Suprapubic skin (tissue), 4 donors: ENCODE results near the gene PHETA1.

ENCODE experiments used
- EP300 ChIP-seq: sonication (generic); formaldehyde crosslinking; IDR thresholded peaks from one replicate; pipeline ENCODE4 v1.6.1; 2017; ENCODE audit warnings: antibody characterized with exemption
- POLR2A ChIP-seq, 2 donors: fragments of 450-650 bp; IDR thresholded peaks; one replicate each; pipeline ENCODE4 v1.6.1; 2017; ENCODE audit warnings: antibody characterized with exemption in 2 of 2, mild to moderate bottlenecking in 2 of 2, moderate library complexity in 2 of 2
- POLR2AphosphoS5 ChIP-seq, 3 donors: sonication (generic); formaldehyde crosslinking; IDR thresholded peaks; one replicate each; pipeline ENCODE4 v1.6.1; 2017; ENCODE audit warnings: antibody characterized with exemption in 3 of 3
- TF ChIP-seq, protein P1 (sequence below), 2 donors: fragments of 200-600 bp in 1 of 2; fragments of 450-650 bp in 1 of 2; sonication (generic) in 1 of 2; IDR thresholded peaks; one replicate each; pipeline ENCODE4 v1.5.1; 2016 to 2019; ENCODE audit warnings: antibody characterized with exemption in 2 of 2, mild to moderate bottlenecking in 1 of 2, moderate library complexity in 1 of 2

DNA sequence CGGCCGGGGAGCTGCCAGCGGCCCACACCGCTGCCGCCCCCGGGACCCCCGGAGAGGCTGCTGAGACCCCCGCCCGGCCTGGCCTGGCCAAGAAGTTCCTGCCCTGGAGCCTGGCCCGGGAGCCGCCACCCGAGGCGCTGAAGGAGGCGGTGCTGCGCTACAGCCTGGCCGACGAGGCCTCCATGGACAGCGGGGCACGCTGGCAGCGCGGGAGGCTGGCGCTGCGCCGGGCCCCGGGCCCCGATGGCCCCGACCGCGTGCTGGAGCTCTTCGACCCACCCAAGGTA, 49.6 kb upstream of the PHETA1 start:
- TF ChIP-seq, protein P1, sequence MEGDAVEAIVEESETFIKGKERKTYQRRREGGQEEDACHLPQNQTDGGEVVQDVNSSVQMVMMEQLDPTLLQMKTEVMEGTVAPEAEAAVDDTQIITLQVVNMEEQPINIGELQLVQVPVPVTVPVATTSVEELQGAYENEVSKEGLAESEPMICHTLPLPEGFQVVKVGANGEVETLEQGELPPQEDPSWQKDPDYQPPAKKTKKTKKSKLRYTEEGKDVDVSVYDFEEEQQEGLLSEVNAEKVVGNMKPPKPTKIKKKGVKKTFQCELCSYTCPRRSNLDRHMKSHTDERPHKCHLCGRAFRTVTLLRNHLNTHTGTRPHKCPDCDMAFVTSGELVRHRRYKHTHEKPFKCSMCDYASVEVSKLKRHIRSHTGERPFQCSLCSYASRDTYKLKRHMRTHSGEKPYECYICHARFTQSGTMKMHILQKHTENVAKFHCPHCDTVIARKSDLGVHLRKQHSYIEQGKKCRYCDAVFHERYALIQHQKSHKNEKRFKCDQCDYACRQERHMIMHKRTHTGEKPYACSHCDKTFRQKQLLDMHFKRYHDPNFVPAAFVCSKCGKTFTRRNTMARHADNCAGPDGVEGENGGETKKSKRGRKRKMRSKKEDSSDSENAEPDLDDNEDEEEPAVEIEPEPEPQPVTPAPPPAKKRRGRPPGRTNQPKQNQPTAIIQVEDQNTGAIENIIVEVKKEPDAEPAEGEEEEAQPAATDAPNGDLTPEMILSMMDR (IDR thresholded peaks at IDR 0.05), result no peak
- no peak for TF ChIP-seq POLR2A (IDR thresholded peaks at IDR 0.05)
- no peak for TF ChIP-seq EP300
- no peak for TF ChIP-seq POLR2AphosphoS5 (IDR thresholded peaks at IDR 0.05)
